GM23338 (cell line): ENCODE data around the gene NUTM2B.
"Not testable (repeated sequence)": the region's sequence is repeated elsewhere in the genome, so short reads cannot be mapped to it uniquely, and the experiment has no call there.

ENCODE experiments used
- EZH2phosphoT487 ChIP-seq: fragments of 200-600 bp; sonication (generic); IDR thresholded peaks from one replicate; pipeline ENCODE4 v1.8.1; 2018; ENCODE audit warnings: antibody characterized with exemption; ENCODE audit not compliant: unreplicated experiment
- JUNB ChIP-seq: IDR thresholded peaks from one replicate; pipeline ENCODE4 v1.6.1; 2016; ENCODE audit warnings: antibody characterized with exemption; ENCODE audit not compliant: unreplicated experiment
- TF ChIP-seq, protein P1 (sequence below), 2 experiments: fragments of 200-600 bp in 1 of 2; sonication (generic) in 1 of 2; conservative IDR thresholded peaks; 2 replicates each; pipeline versions ENCODE4 v1.5.1 to v1.6.1; 2016 to 2017; ENCODE audit warnings: antibody characterized with exemption in 2 of 2, low read depth in 2 of 2, mild to moderate bottlenecking in 2 of 2, moderate library complexity in 1 of 2

DNA sequence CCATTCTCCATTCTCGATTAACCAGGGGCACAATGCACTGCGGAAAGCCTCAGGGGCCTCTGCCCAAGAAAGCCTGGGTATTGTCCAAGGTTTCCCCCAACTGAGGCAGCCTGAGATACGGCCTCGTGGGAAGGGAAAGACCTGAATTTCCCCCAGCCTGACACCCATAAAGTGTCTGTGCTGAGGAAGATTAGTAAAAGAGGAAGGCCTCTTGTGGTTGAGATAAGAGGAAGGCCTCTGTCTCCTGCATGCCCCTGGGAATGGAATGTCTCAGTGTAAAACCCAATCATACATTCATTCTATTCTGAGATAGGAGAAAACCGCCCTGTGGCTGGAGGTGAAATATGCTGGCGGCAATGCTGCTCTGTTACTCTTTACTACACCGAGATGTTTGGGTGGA lies 41.8 kb downstream of the NUTM2B start:
- not testable (repeated sequence) for TF ChIP-seq EZH2phosphoT487, JUNB
- TF ChIP-seq, protein P1, sequence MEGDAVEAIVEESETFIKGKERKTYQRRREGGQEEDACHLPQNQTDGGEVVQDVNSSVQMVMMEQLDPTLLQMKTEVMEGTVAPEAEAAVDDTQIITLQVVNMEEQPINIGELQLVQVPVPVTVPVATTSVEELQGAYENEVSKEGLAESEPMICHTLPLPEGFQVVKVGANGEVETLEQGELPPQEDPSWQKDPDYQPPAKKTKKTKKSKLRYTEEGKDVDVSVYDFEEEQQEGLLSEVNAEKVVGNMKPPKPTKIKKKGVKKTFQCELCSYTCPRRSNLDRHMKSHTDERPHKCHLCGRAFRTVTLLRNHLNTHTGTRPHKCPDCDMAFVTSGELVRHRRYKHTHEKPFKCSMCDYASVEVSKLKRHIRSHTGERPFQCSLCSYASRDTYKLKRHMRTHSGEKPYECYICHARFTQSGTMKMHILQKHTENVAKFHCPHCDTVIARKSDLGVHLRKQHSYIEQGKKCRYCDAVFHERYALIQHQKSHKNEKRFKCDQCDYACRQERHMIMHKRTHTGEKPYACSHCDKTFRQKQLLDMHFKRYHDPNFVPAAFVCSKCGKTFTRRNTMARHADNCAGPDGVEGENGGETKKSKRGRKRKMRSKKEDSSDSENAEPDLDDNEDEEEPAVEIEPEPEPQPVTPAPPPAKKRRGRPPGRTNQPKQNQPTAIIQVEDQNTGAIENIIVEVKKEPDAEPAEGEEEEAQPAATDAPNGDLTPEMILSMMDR (conservative IDR thresholded peaks at IDR 0.05; ENCODE audit: low read depth in 2 of 2): not testable (repeated sequence)
